GM23338 (cell line): ENCODE results near the gene POC1B. TPM values are rescaled to one million over a fixed set of nuclear protein-coding genes. Genes with fewer than 3 reads are reported as not detected.

Experiments
- ATAC-seq: fragments of 200-7000 bp; cut with Tn5 transposase; 3 replicates; pipeline ENCODE4 v1.9.1; 2020
- DNase-seq: peaks from one replicate; pipeline ENCODE4 v3.0.0-alpha.2; 2015; ENCODE audit warnings: low spot score
- H2AFZ ChIP-seq: fragments of 200-600 bp; sonication (generic); 2 replicates; pipeline ENCODE4 v1.8.0; 2016; ENCODE audit warnings: antibody characterized with exemption, mild to moderate bottlenecking, moderate library complexity
- H3F3A ChIP-seq: fragments of 200-600 bp; sonication (generic); replicated peaks from 2 replicates; pipeline ENCODE4 v1.8.0; 2017; ENCODE audit warnings: antibody characterized with exemption, mixed run types, low read depth
- H3K27ac ChIP-seq: fragments of 200-600 bp; sonication (generic); 2 replicates; pipeline ENCODE4 v1.6.1; 2016; ENCODE audit warnings: low read depth
- H3K27me3 ChIP-seq: fragments of 200-600 bp; sonication (generic); 2 replicates; pipeline ENCODE4 v1.8.0; 2016; ENCODE audit warnings: mild to moderate bottlenecking, mixed run types, moderate library complexity; ENCODE audit not compliant: insufficient read depth
- H3K36me3 ChIP-seq: fragments of 200-600 bp; sonication (generic); 2 replicates; pipeline ENCODE4 v1.8.0; 2016; ENCODE audit warnings: mild to moderate bottlenecking; ENCODE audit not compliant: insufficient read depth
- H3K4me1 ChIP-seq: fragments of 200-600 bp; sonication (generic); 2 replicates; pipeline ENCODE4 v1.8.0; 2016; ENCODE audit warnings: mild to moderate bottlenecking, moderate library complexity; ENCODE audit not compliant: insufficient read depth
- H3K4me2 ChIP-seq: fragments of 200-600 bp; sonication (generic); 2 replicates; pipeline ENCODE4 v1.7.1; 2017; ENCODE audit warnings: mixed run types
- H3K4me3 ChIP-seq: fragments of 200-600 bp; sonication (generic); 2 replicates; pipeline ENCODE4 v1.6.1; 2016; ENCODE audit warnings: mixed run types
- H3K79me2 ChIP-seq: fragments of 200-600 bp; sonication (generic); replicated peaks from 2 replicates; pipeline ENCODE4 v1.8.0; 2017; ENCODE audit warnings: mild to moderate bottlenecking; ENCODE audit not compliant: insufficient read depth
- H3K9me2 ChIP-seq: fragments of 200-600 bp; sonication (generic); 2 replicates; pipeline ENCODE4 v1.8.0; 2017; ENCODE audit not compliant: insufficient read depth
- H4K20me1 ChIP-seq: fragments of 200-600 bp; sonication (generic); replicated peaks from 2 replicates; pipeline ENCODE4 v1.8.0; 2017; ENCODE audit warnings: mild to moderate bottlenecking; ENCODE audit not compliant: insufficient read depth
- H3K27ac Mint-ChIP-seq: 2 replicates; pipeline ENCODE4 v1.8.0; 2020; ENCODE audit warnings: inconsistent platforms, mild to moderate bottlenecking, moderate library complexity, mixed read lengths
- H3K27me3 Mint-ChIP-seq: 3 replicates; pipeline ENCODE4 v1.8.0; 2022; ENCODE audit warnings: low read depth, mild to moderate bottlenecking, moderate library complexity, mixed read lengths, inconsistent platforms; ENCODE audit not compliant: insufficient read depth, poor library complexity
- H3K36me3 Mint-ChIP-seq: 3 replicates; pipeline ENCODE4 v1.8.0; 2021; ENCODE audit warnings: low read depth, mild to moderate bottlenecking, inconsistent platforms, moderate library complexity, mixed read lengths
- H3K4me1 Mint-ChIP-seq: 3 replicates; pipeline ENCODE4 v1.8.0; 2020; ENCODE audit warnings: mild to moderate bottlenecking, inconsistent platforms, mixed read lengths
- H3K4me3 Mint-ChIP-seq: 3 replicates; pipeline ENCODE4 v1.8.0; 2021; ENCODE audit warnings: moderate library complexity, mild to moderate bottlenecking, inconsistent platforms, mixed read lengths
- H3K9me3 Mint-ChIP-seq: 3 replicates; pipeline ENCODE4 v1.8.0; 2020; ENCODE audit warnings: moderate library complexity, mild to moderate bottlenecking, inconsistent platforms, mixed read lengths
- CREB1 ChIP-seq: fragments of 250-450 bp; sonication (Bioruptor Pico); IDR thresholded peaks from 2 replicates; pipeline ENCODE4 v1.5.0; 2020; ENCODE audit warnings: low read depth, mild to moderate bottlenecking, moderate library complexity
- CTCF ChIP-seq, 2 experiments: fragments of 200-600 bp in 1 of 2; sonication (generic) in 1 of 2; conservative IDR thresholded peaks; 2 replicates each; pipeline versions ENCODE4 v1.5.1 to v1.6.1; 2016 to 2017; ENCODE audit warnings: antibody characterized with exemption in 2 of 2, low read depth in 2 of 2, mild to moderate bottlenecking in 2 of 2, moderate library complexity in 1 of 2
- ETS1 ChIP-seq: IDR thresholded peaks from 2 replicates; pipeline ENCODE4 v1.6.1; 2016; ENCODE audit warnings: antibody characterized with exemption
- EZH2 ChIP-seq: fragments of 200-600 bp; sonication (generic); IDR thresholded peaks from one replicate; pipeline ENCODE4 v1.8.0; 2017; ENCODE audit warnings: antibody characterized with exemption, mild to moderate bottlenecking, low read depth; ENCODE audit not compliant: unreplicated experiment
- EZH2phosphoT487 ChIP-seq: fragments of 200-600 bp; sonication (generic); IDR thresholded peaks from one replicate; pipeline ENCODE4 v1.8.1; 2018; ENCODE audit warnings: antibody characterized with exemption; ENCODE audit not compliant: unreplicated experiment
- JUNB ChIP-seq: IDR thresholded peaks from one replicate; pipeline ENCODE4 v1.6.1; 2016; ENCODE audit warnings: antibody characterized with exemption; ENCODE audit not compliant: unreplicated experiment
- NANOG ChIP-seq: IDR thresholded peaks from 2 replicates; pipeline ENCODE4 v1.6.1; 2016; ENCODE audit warnings: antibody characterized with exemption, borderline replicate concordance
- POLR2AphosphoS5 ChIP-seq: IDR thresholded peaks from 2 replicates; pipeline ENCODE4 v1.6.1; 2016; ENCODE audit warnings: antibody characterized with exemption, low read depth
- REST ChIP-seq: IDR thresholded peaks from one replicate; pipeline ENCODE4 v1.6.1; 2018; ENCODE audit warnings: antibody characterized with exemption; ENCODE audit not compliant: unreplicated experiment
- STAT1 ChIP-seq: IDR thresholded peaks from one replicate; pipeline ENCODE4 v1.6.1; 2016; ENCODE audit warnings: antibody characterized with exemption; ENCODE audit not compliant: unreplicated experiment
- ZNF114 ChIP-seq: fragments of 250-450 bp; sonication (Bioruptor Pico); IDR thresholded peaks from 2 replicates; pipeline ENCODE4 v1.5.0; 2020; ENCODE audit warnings: mild to moderate bottlenecking, moderate library complexity
- ZNF331 ChIP-seq: fragments of 250-450 bp; sonication (Bioruptor Pico); IDR thresholded peaks from 2 replicates; pipeline ENCODE4 v1.5.0; 2020; ENCODE audit warnings: low read depth, mild to moderate bottlenecking, moderate library complexity
- ZNF462 ChIP-seq: fragments of 250-450 bp; sonication (Bioruptor Pico); IDR thresholded peaks from 2 replicates; pipeline ENCODE4 v1.5.0; 2020; ENCODE audit warnings: mild to moderate bottlenecking, moderate library complexity
- polyA plus RNA-seq: library from polyadenylated mRNA; unstranded; fragments of >200 nt; fragmentation: Nextera tagmentation; extraction: Ambion mirVana; gene quantifications from 2 replicates; pipeline ENCODE4 v1.2.1, GENCODE V29; 2016
- total RNA-seq: library from RNA; depleted of rRNA; stranded (reverse); fragments of >200 nt; shearing (Covaris generic); gene quantifications from 2 replicates; pipeline ENCODE4 v1.2.3, GENCODE V29; 2014

The POC1B gene
- total and polyA plus RNA-seq, 2 experiments from 2014 or later: 11.8 to 17.5 TPM

DNA sequence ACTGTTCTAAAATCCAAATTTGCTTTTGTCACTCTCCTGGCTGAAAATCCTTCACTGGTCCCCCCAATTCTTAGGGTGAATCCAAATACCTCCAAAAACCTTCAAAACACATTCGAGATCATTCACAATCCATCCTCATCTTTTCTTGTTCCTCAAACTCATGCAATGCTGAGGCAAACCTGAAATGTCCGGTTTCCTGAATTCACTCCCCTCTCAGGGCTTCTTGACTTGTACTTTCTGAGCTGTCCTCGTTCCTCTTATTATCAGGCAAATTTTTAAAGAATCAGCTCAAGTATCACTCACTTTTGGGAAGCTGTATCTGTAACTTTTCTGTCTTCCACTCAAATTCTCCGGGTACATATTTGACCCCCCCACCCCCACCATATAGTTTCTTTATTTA lies 88.6 kb downstream of the POC1B start:
- no peak for ATAC-seq

More for the DNA sequence above, 88.6 kb downstream of the POC1B start:
- Histone ChIP-seq H3K9me2 (no peaks in the 10 kb centered on the region), H3K79me2 (no peaks in the 10 kb centered on the region), H3K4me3 (no peak overlapping the region), H3K27me3 (no peaks in the 10 kb centered on the region), H3K27ac (no peak overlapping the region), H2AFZ (no peak overlapping the region), H3F3A (no peaks in the 10 kb centered on the region), H4K20me1 (no peaks in the 10 kb centered on the region), H3K36me3 (no peaks in the 10 kb centered on the region), H3K4me1 (no peaks in the 10 kb centered on the region), H3K4me2 (no peak overlapping the region)
- no peak for DNase-seq
- H3K27ac Mint-ChIP-seq: no peak overlapping the region
- no peak for TF ChIP-seq CTCF (conservative IDR thresholded peaks at IDR 0.05; ENCODE audit: low read depth in 2 of 2)
- TF ChIP-seq CREB1 (CRISPR knock-in tag): no peak
- no peak for TF ChIP-seq EZH2phosphoT487
- no peak for TF ChIP-seq ZNF462 (CRISPR knock-in tag)
- no peak for TF ChIP-seq ZNF114 (CRISPR knock-in tag)
- no peak for TF ChIP-seq STAT1
- no peak for TF ChIP-seq NANOG
- no peak for TF ChIP-seq ETS1
- no peak for TF ChIP-seq POLR2AphosphoS5
- TF ChIP-seq EZH2: no peak
- TF ChIP-seq REST: no peak
- TF ChIP-seq JUNB: no peak
- no peak for TF ChIP-seq ZNF331 (CRISPR knock-in tag)
- H3K4me1 Mint-ChIP-seq: no peaks in the 10 kb centered on the region
- H3K4me3 Mint-ChIP-seq: no peak overlapping the region
- peaks cover 42% of the 10 kb centered on the region for H3K36me3 Mint-ChIP-seq
- H3K27me3 Mint-ChIP-seq: no peaks in the 10 kb centered on the region
- peaks cover 33% of the 10 kb centered on the region for H3K9me3 Mint-ChIP-seq
